GM19035 (cell line): Measurements from ENCODE around the gene SPINK5.
"Not testable (repeated sequence)": the region's sequence is repeated elsewhere in the genome, so short reads cannot be mapped to it uniquely, and the experiment has no call there.

ENCODE experiments used
- ATAC-seq: cut with Tn5 transposase; IDR thresholded peaks from one replicate; pipeline ENCODE4 v1.9.1; 2021; ENCODE audit not compliant: unreplicated experiment

SPINK5 gene

GRCh38 chr5:148063861-148064260 lies at the start of gene SPINK5:
Gene SPINK5, plus strand, starts transcription at chr5:148063980. Its CDS starts 65 bp downstream, at chr5:148064045.
- ATAC-seq: no peak

- no peak for ATAC-seq
These were observed 49.5 kb upstream of the SPINK5 start for GRCh38 chr5:148014276-148014675.

GRCh38 chr5:148020257-148020988 lies 43.4 kb upstream of the SPINK5 start:
- ATAC-seq: no peak

- ATAC-seq: no peak
These were observed 36.3 kb upstream of the SPINK5 start for GRCh38 chr5:148027505-148027904.

- no peak for ATAC-seq
These were observed 34.6 kb upstream of the SPINK5 start for GRCh38 chr5:148029131-148029530.

GRCh38 chr5:148033134-148033533 lies 30.6 kb upstream of the SPINK5 start:
- ATAC-seq: no peak

GRCh38 chr5:148035676-148036075 lies 28.1 kb upstream of the SPINK5 start:
- no peak for ATAC-seq

- ATAC-seq: no peak
These were observed 20.9 kb upstream of the SPINK5 start for GRCh38 chr5:148042881-148043280.

- ATAC-seq: no peak
These were observed 20.1 kb upstream of the SPINK5 start for GRCh38 chr5:148043705-148044104.

- ATAC-seq: not testable (repeated sequence)
These were observed 8.6 kb upstream of the SPINK5 start for GRCh38 chr5:148055160-148055559.

- ATAC-seq: no peak
These were observed 3.5 kb upstream of the SPINK5 start for GRCh38 chr5:148060309-148060708.

GRCh38 chr5:148060881-148061280 lies 2.9 kb upstream of the SPINK5 start:
- no peak for ATAC-seq

GRCh38 chr5:148070621-148071020 lies 6.8 kb downstream of the SPINK5 start:
- ATAC-seq: no peak

- no peak for ATAC-seq
These were observed 8.4 kb downstream of the SPINK5 start for GRCh38 chr5:148072207-148072606.

GRCh38 chr5:148075529-148075928 lies 11.7 kb downstream of the SPINK5 start:
- no peak for ATAC-seq

GRCh38 chr5:148083203-148083602 lies 19.4 kb downstream of the SPINK5 start:
- ATAC-seq: no peak

GRCh38 chr5:148084269-148084668 lies 20.5 kb downstream of the SPINK5 start:
- no peak for ATAC-seq

- ATAC-seq: no peak
These were observed 21.5 kb downstream of the SPINK5 start for GRCh38 chr5:148085310-148085709.

GRCh38 chr5:148085977-148086705 lies 22.4 kb downstream of the SPINK5 start:
- no peak for ATAC-seq

- ATAC-seq: no peak
These were observed 26.5 kb downstream of the SPINK5 start for GRCh38 chr5:148090146-148090772.

- ATAC-seq: peak; percentile 58
These were observed 27.0 kb downstream of the SPINK5 start for GRCh38 chr5:148090773-148091250.
